SH-SY5Y (cell line): Measurements from ENCODE around the gene CARHSP1.

Experiments
- GATA2 ChIP-seq: IDR thresholded peaks from 2 replicates; pipeline ENCODE4 v1.6.1; 2011; ENCODE audit warnings: mild to moderate bottlenecking, low read depth, low read length
- GATA3 ChIP-seq: IDR thresholded peaks from 2 replicates; pipeline ENCODE4 v1.6.1; 2011; ENCODE audit warnings: low read depth, mild to moderate bottlenecking, low read length, moderate library complexity

- TF ChIP-seq GATA2 (no peak), GATA3 (no peak)
Measured at GRCh38 chr16:8893426-8893825, 24.6 kb upstream of the CARHSP1 start.
